ENCODE results near the gene ZNF611.

The ZNF611 gene

GRCh38 chr19:52664461-52664860 is 70.4 kb downstream of the ZNF611 start:
- POLR2A ChIA-PET: no interaction called here
- TF ChIP-seq TARDBP (IDR thresholded peaks at IDR 0.05): no peak
- TF ChIP-seq BHLHE40 (IDR thresholded peaks at IDR 0.05; ENCODE audit: borderline replicate concordance): no peak
- TF ChIP-seq ZNF384 (IDR thresholded peaks at IDR 0.05): no peak
- no peak for TF ChIP-seq ARNT (IDR thresholded peaks at IDR 0.05)
- TF ChIP-seq FOXK2 (IDR thresholded peaks at IDR 0.05): no peak
- no peak for TF ChIP-seq NFRKB (IDR thresholded peaks at IDR 0.05)
- TF ChIP-seq PKNOX1 (IDR thresholded peaks at IDR 0.05): no peak
- no peak for TF ChIP-seq ELF4 (IDR thresholded peaks at IDR 0.05)
- no peak for TF ChIP-seq HDGF (IDR thresholded peaks at IDR 0.05; ENCODE audit: borderline replicate concordance)
- TF ChIP-seq SP1 (IDR thresholded peaks at IDR 0.05): no peak
- no peak for TF ChIP-seq FOXA1 (IDR thresholded peaks at IDR 0.05)
- no peak for TF ChIP-seq FOXM1 (IDR thresholded peaks at IDR 0.05; ENCODE audit: borderline replicate concordance)
- no peak for TF ChIP-seq CTBP1 (IDR thresholded peaks at IDR 0.05; ENCODE audit: borderline replicate concordance)
- TF ChIP-seq LEF1 (IDR thresholded peaks at IDR 0.05; ENCODE audit: borderline replicate concordance): no peak
- no peak for TF ChIP-seq L3MBTL2 (conservative IDR thresholded peaks at IDR 0.05)
- TF ChIP-seq SUZ12 (IDR thresholded peaks at IDR 0.05): no peak
- DNase-seq (ENCODE audit: extremely low spot score): no peak
- CTCF ChIA-PET: no interaction called here

DNA sequence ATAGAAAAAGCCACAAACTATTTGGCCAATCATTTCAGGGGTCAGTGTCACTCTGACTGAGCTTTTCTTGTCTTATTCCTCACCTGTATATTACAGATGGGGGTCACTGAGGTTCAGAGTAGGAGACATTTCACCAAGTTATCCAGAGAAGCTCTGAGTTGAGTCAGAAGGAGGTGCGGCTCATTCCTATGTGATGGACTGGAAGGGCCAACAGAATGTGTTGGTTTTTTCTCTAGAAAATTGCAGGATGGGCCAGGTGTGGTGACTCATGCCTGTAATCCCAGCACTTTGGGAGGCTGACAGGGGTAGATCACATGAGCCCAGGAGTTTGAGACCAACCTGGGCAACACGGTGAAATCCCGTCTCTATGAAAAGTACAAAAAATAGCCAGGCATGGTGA is 72.2 kb downstream of the ZNF611 start:
- no peak for DNase-seq (ENCODE audit: extremely low spot score)
- ChIA-PET CTCF (no interaction called here), POLR2A (no interaction called here)
- TF ChIP-seq ELF4 (IDR thresholded peaks at IDR 0.05) (no peak), FOXA1 (IDR thresholded peaks at IDR 0.05) (no peak), CTBP1 (IDR thresholded peaks at IDR 0.05; ENCODE audit: borderline replicate concordance) (no peak), SUZ12 (IDR thresholded peaks at IDR 0.05) (no peak), ZNF384 (IDR thresholded peaks at IDR 0.05) (no peak), LEF1 (IDR thresholded peaks at IDR 0.05; ENCODE audit: borderline replicate concordance) (no peak), ARNT (IDR thresholded peaks at IDR 0.05) (no peak)

DNA sequence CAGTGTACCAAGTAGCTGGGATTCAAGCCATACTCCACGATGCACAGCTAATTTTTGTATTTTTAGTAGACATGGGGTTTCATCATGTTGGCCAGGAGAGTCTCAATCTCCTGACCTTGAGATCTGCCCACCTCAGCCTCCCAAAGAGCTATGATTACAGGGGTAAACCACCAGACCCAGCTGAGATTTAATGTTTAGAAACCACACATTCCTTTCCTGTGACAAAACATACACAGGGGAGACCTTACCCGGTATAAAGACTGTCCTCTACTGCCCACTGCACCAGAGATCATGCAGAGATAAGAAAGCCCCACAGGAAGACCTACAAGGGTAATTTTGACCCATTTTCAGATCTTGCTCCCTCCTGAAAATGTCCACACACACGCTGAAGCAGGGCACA is 73.9 kb downstream of the ZNF611 start:
- CTCF ChIA-PET: no interaction called here
- DNase-seq (ENCODE audit: extremely low spot score): no peak
- POLR2A ChIA-PET: no interaction called here
- TF ChIP-seq SUZ12 (IDR thresholded peaks at IDR 0.05): no peak
- TF ChIP-seq ZNF384 (IDR thresholded peaks at IDR 0.05): no peak
- no peak for TF ChIP-seq PKNOX1 (IDR thresholded peaks at IDR 0.05)
- TF ChIP-seq CTBP1 (IDR thresholded peaks at IDR 0.05; ENCODE audit: borderline replicate concordance): no peak
- no peak for TF ChIP-seq SP1 (IDR thresholded peaks at IDR 0.05)
- TF ChIP-seq ARNT (IDR thresholded peaks at IDR 0.05): no peak

GRCh38 chr19:52659013-52659412 is 75.8 kb downstream of the ZNF611 start:
- POLR2A ChIA-PET: no interaction called here
- DNase-seq (ENCODE audit: extremely low spot score): no peak
- TF ChIP-seq FOXK2 (IDR thresholded peaks at IDR 0.05) (no peak), FOXA1 (IDR thresholded peaks at IDR 0.05) (no peak), FOXM1 (IDR thresholded peaks at IDR 0.05; ENCODE audit: borderline replicate concordance) (no peak), L3MBTL2 (conservative IDR thresholded peaks at IDR 0.05) (no peak), BHLHE40 (IDR thresholded peaks at IDR 0.05; ENCODE audit: borderline replicate concordance) (no peak), TARDBP (IDR thresholded peaks at IDR 0.05) (no peak), ELF4 (IDR thresholded peaks at IDR 0.05) (no peak), SUZ12 (IDR thresholded peaks at IDR 0.05) (no peak), HDGF (IDR thresholded peaks at IDR 0.05; ENCODE audit: borderline replicate concordance) (no peak), PKNOX1 (IDR thresholded peaks at IDR 0.05) (no peak), ARNT (IDR thresholded peaks at IDR 0.05) (no peak), ZNF384 (IDR thresholded peaks at IDR 0.05) (no peak), SP1 (IDR thresholded peaks at IDR 0.05) (no peak), NFRKB (IDR thresholded peaks at IDR 0.05) (no peak), CTBP1 (IDR thresholded peaks at IDR 0.05; ENCODE audit: borderline replicate concordance) (no peak), LEF1 (IDR thresholded peaks at IDR 0.05; ENCODE audit: borderline replicate concordance) (no peak)
- CTCF ChIA-PET: no interaction called here

GRCh38 chr19:52658595-52658994 is 76.2 kb downstream of the ZNF611 start:
- ChIA-PET CTCF (no interaction called here), POLR2A (no interaction called here)
- TF ChIP-seq FOXA1 (IDR thresholded peaks at IDR 0.05) (no peak), SUZ12 (IDR thresholded peaks at IDR 0.05) (no peak), HDGF (IDR thresholded peaks at IDR 0.05; ENCODE audit: borderline replicate concordance) (no peak), L3MBTL2 (conservative IDR thresholded peaks at IDR 0.05) (no peak), FOXM1 (IDR thresholded peaks at IDR 0.05; ENCODE audit: borderline replicate concordance) (no peak), ARNT (IDR thresholded peaks at IDR 0.05) (no peak)
- no peak for DNase-seq (ENCODE audit: extremely low spot score)

- CTCF ChIA-PET: no interaction called here
- no peak for TF ChIP-seq SUZ12 (IDR thresholded peaks at IDR 0.05)
- TF ChIP-seq LEF1 (IDR thresholded peaks at IDR 0.05; ENCODE audit: borderline replicate concordance): no peak
- no peak for TF ChIP-seq FOXK2 (IDR thresholded peaks at IDR 0.05)
- TF ChIP-seq ELF4 (IDR thresholded peaks at IDR 0.05): no peak
- TF ChIP-seq PKNOX1 (IDR thresholded peaks at IDR 0.05): no peak
- no peak for TF ChIP-seq FOXA1 (IDR thresholded peaks at IDR 0.05)
- TF ChIP-seq ZNF384 (IDR thresholded peaks at IDR 0.05): no peak
- no peak for TF ChIP-seq SP1 (IDR thresholded peaks at IDR 0.05)
- no peak for TF ChIP-seq TARDBP (IDR thresholded peaks at IDR 0.05)
- TF ChIP-seq NFRKB (IDR thresholded peaks at IDR 0.05): no peak
- TF ChIP-seq BHLHE40 (IDR thresholded peaks at IDR 0.05; ENCODE audit: borderline replicate concordance): no peak
- TF ChIP-seq FOXM1 (IDR thresholded peaks at IDR 0.05; ENCODE audit: borderline replicate concordance): no peak
- TF ChIP-seq HDGF (IDR thresholded peaks at IDR 0.05; ENCODE audit: borderline replicate concordance): no peak
- no peak for TF ChIP-seq L3MBTL2 (conservative IDR thresholded peaks at IDR 0.05)
- POLR2A ChIA-PET: no interaction called here
- no peak for DNase-seq (ENCODE audit: extremely low spot score)
Measured at GRCh38 chr19:52653161-52653560, 81.7 kb downstream of the ZNF611 start.

All from HEK293T (cell line).